ENCODE results near the gene RAB28.
"Not testable (repeated sequence)": the region's sequence is repeated elsewhere in the genome, so short reads cannot be mapped to it uniquely, and the experiment has no call there.

RAB28 gene

GRCh38 chr4:13403833-13404232 is 80.3 kb downstream of the RAB28 start:
- H2AFZ ChIP-seq (ENCODE audit: low read depth, low read length): no peak overlapping the region
- H3K79me2 ChIP-seq (ENCODE audit: low read length): no peaks in the 10 kb centered on the region
- H3K4me1 ChIP-seq (ENCODE audit: low read length): no peaks in the 10 kb centered on the region
- H4K20me1 ChIP-seq (ENCODE audit: insufficient read depth, low read length): no peaks in the 10 kb centered on the region
- no peaks in the 10 kb centered on the region for H3K36me3 ChIP-seq (replicated peaks; ENCODE audit: low read depth, low read length)
- no peak overlapping the region for H3K4me2 ChIP-seq (ENCODE audit: low read length)
- H3K9ac ChIP-seq (ENCODE audit: low read length): no peak overlapping the region
- no peak overlapping the region for H3K4me3 ChIP-seq (ENCODE audit: low read length)
- H3K27ac ChIP-seq (ENCODE audit: low read length): no peak overlapping the region
- no peak for TF ChIP-seq EZH2phosphoT487 (IDR thresholded peaks at IDR 0.05; ENCODE audit: low read depth)
- no peak for TF ChIP-seq CTCF (IDR thresholded peaks at IDR 0.05; ENCODE audit: low read depth, low read length)
- no peaks in the 10 kb centered on the region for H3K9me3 ChIP-seq (ENCODE audit: insufficient read depth, low read length)
- H3K27me3 ChIP-seq (ENCODE audit: low read depth, low read length): no peaks in the 10 kb centered on the region

GRCh38 chr4:13403326-13403725 is 80.8 kb downstream of the RAB28 start:
- H4K20me1 ChIP-seq (ENCODE audit: insufficient read depth, low read length): no peaks in the 10 kb centered on the region
- no peak for TF ChIP-seq CTCF (IDR thresholded peaks at IDR 0.05; ENCODE audit: low read depth, low read length)
- no peak for TF ChIP-seq EZH2phosphoT487 (IDR thresholded peaks at IDR 0.05; ENCODE audit: low read depth)

DNA sequence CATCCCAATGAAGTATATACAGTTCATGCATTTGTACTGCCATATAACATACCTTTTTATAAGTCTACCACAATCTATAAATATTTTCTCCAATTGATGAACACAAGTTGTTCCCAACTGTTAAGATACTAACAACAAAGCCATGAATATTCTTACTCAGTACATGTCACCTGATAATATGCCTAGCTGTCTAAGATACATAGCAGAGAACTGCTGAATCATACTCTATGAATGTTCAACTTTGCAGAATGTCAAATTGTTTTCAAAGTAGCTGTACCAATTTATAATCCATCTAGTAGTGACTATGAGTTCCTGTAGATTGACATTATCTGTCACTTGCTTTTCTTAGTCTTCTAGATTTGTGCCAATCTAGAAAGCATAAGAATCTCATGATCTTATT is 84.9 kb downstream of the RAB28 start:
- Histone ChIP-seq H3K79me2 (ENCODE audit: low read length) (no peaks in the 10 kb centered on the region), H3K27me3 (ENCODE audit: low read depth, low read length) (no peaks in the 10 kb centered on the region), H4K20me1 (ENCODE audit: insufficient read depth, low read length) (no peaks in the 10 kb centered on the region), H2AFZ (ENCODE audit: low read depth, low read length) (no peak overlapping the region), H3K9me3 (ENCODE audit: insufficient read depth, low read length) (no peaks in the 10 kb centered on the region), H3K4me2 (ENCODE audit: low read length) (no peak overlapping the region), H3K36me3 (replicated peaks; ENCODE audit: low read depth, low read length) (no peaks in the 10 kb centered on the region), H3K9ac (ENCODE audit: low read length) (no peak overlapping the region), H3K27ac (ENCODE audit: low read length) (no peak overlapping the region), H3K4me3 (ENCODE audit: low read length) (no peak overlapping the region), H3K4me1 (ENCODE audit: low read length) (no peaks in the 10 kb centered on the region)
- TF ChIP-seq CTCF (IDR thresholded peaks at IDR 0.05; ENCODE audit: low read depth, low read length) (no peak), EZH2phosphoT487 (IDR thresholded peaks at IDR 0.05; ENCODE audit: low read depth) (no peak)

More at GRCh38 chr4:13403326-13403725, 80.8 kb downstream of the RAB28 start:
- Histone ChIP-seq H3K9ac (ENCODE audit: low read length) (no peak overlapping the region), H3K27ac (ENCODE audit: low read length) (no peak overlapping the region), H3K9me3 (ENCODE audit: insufficient read depth, low read length) (no peaks in the 10 kb centered on the region), H3K4me2 (ENCODE audit: low read length) (no peak overlapping the region), H3K4me3 (ENCODE audit: low read length) (no peak overlapping the region), H3K4me1 (ENCODE audit: low read length) (no peaks in the 10 kb centered on the region), H3K79me2 (ENCODE audit: low read length) (no peaks in the 10 kb centered on the region), H2AFZ (ENCODE audit: low read depth, low read length) (no peak overlapping the region), H3K27me3 (ENCODE audit: low read depth, low read length) (no peaks in the 10 kb centered on the region), H3K36me3 (replicated peaks; ENCODE audit: low read depth, low read length) (no peaks in the 10 kb centered on the region)

DNA sequence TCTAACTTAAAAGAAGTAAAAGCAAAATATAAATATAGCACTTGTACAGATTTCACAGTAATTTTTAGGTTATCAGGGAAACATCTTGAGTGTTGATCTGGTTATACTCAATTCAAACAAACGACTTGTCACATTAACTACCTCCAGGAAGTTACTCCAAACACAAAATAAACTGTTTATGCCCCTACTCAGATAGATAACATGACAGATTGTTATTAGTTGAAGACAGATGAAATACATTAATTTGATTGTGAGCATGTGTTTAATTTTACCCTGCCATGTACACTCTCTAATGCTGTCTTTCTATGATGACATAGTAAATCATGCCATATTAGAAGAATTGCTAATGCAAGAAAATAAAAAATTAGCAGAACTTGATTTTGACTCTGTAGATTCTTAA is 88.0 kb downstream of the RAB28 start:
- Histone ChIP-seq H3K9me3 (ENCODE audit: insufficient read depth, low read length) (no peaks in the 10 kb centered on the region), H3K36me3 (replicated peaks; ENCODE audit: low read depth, low read length) (no peaks in the 10 kb centered on the region), H4K20me1 (ENCODE audit: insufficient read depth, low read length) (no peaks in the 10 kb centered on the region), H3K4me1 (ENCODE audit: low read length) (no peaks in the 10 kb centered on the region), H3K79me2 (ENCODE audit: low read length) (no peaks in the 10 kb centered on the region), H3K27me3 (ENCODE audit: low read depth, low read length) (no peaks in the 10 kb centered on the region), H2AFZ (ENCODE audit: low read depth, low read length) (no peak overlapping the region), H3K4me3 (ENCODE audit: low read length) (no peak overlapping the region), H3K9ac (ENCODE audit: low read length) (no peak overlapping the region), H3K27ac (ENCODE audit: low read length) (no peak overlapping the region), H3K4me2 (ENCODE audit: low read length) (no peak overlapping the region)
- TF ChIP-seq EZH2phosphoT487 (IDR thresholded peaks at IDR 0.05; ENCODE audit: low read depth) (no peak), CTCF (IDR thresholded peaks at IDR 0.05; ENCODE audit: low read depth, low read length) (no peak)

- H3K79me2 ChIP-seq (ENCODE audit: low read length): peaks cover 16% of the 10 kb centered on the region
- H2AFZ ChIP-seq (ENCODE audit: low read depth, low read length); H3K27me3 ChIP-seq (ENCODE audit: low read depth, low read length): not testable (repeated sequence)
These were observed 94.2 kb downstream of the RAB28 start for GRCh38 chr4:13389901-13390300.

More at GRCh38 chr4:13389901-13390300, 94.2 kb downstream of the RAB28 start:
- Histone ChIP-seq H3K4me1 (ENCODE audit: low read length) (peaks cover 11% of the 10 kb centered on the region), H3K36me3 (replicated peaks; ENCODE audit: low read depth, low read length) (peaks cover 13% of the 10 kb centered on the region)
- H4K20me1 ChIP-seq (ENCODE audit: insufficient read depth, low read length); H3K4me2 ChIP-seq (ENCODE audit: low read length); H3K9ac ChIP-seq (ENCODE audit: low read length); H3K4me3 ChIP-seq (ENCODE audit: low read length); H3K27ac ChIP-seq (ENCODE audit: low read length); H3K9me3 ChIP-seq (ENCODE audit: insufficient read depth, low read length): not testable (repeated sequence)
